Measurements from ENCODE around the gene LMO3.

- TF ChIP-seq CTCF (IDR thresholded peaks at IDR 0.05) (no peak), POLR2A (IDR thresholded peaks at IDR 0.05) (no peak)
Measured at GRCh38 chr12:16634786-16635185, 28.8 kb upstream of the LMO3 start.

Measured in esophagus squamous epithelium (tissue), 4 donors.